Measurements from ENCODE around the gene RPTOR.

Gene RPTOR

DNA sequence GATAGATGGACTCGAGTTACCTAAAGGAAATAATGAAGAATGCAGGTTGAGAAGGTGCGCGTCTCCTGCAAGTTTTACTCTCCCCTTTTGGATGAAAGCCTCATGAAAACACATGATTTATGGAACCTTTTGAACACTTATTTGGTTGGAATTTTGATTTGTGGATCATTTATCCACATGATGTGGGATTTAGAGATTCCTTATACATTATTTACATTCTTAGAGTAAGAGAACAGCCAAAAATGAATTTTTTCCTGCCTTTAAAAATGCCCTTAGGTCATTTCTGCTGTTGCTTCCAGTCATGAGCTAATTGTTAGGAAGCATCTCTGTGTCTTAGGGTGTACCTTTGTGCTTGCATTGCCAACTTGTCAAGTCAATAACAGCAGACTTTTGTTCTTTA is 99.9 kb downstream of the RPTOR start:
- no peak for DNase-seq (ENCODE audit: low read depth)

DNA sequence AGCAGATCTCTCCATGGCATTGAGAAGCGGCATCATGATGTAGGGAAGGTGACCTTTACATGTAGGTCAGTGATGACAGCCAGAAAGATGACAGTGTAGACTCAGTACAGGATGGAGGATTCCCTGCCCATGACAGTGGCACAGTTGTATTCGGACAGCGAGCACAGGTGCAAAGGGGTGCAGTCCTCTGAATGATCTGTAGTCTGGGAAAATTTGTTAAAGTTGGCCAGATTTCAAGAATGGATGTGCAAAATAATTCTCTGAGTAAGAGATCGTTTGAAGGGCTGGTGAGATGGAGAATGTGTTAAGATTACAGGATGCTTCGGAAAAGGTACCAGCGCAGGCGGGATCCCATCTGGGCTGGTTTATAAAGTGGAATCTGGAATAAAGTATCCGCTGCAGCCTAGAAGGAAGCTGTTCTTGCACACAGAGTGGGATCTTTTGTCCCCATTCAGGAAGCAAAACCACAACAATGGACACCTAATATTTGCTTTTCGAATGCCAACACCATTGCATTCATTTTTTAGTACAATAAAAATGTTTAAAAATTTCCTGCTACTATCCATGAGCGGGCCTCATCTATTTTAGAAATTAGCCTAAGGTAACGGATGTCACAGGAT is 101.2 kb downstream of the RPTOR start:
- DNase-seq (ENCODE audit: low read depth), result no peak

DNA sequence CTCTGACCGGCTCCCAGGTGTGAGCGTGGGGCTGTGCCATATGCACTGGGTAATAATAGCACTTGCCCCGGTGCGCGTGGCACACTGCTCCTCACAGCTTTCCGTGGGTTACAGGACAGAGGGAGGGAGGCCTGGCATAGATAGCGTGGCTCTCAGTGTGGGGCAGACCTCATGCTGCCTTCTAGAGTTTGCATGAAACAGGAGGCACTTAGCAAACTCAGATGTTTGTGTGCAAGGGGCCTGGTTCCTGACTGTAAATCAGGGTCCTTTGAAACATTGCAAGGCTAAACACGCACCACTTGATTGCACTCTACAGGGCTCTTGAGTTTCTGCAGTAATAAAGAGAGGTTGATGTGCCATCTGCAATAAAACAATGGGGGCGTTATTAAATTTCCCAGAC is 101.7 kb downstream of the RPTOR start:
- DNase-seq (ENCODE audit: low read depth), result no peak

DNA sequence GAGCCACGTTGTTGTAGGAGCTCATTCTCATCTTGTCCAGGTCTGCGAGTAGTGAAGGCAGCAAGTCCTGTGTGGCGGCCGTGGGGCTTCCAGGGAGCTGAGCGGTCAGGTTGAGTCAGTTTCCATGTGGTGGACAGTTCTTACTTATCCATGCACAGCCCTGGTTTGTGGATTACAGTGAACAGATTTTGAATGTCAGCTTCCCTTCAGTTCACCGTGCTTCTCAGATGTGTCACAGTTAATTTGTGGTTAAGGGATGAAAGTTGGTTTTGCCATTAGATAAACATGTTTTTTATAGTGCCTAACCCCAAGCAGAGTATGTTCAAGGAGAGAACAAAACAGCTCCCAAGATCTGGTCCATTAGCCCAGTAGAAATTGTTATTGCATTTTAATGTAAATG is 103.1 kb downstream of the RPTOR start:
- DNase-seq (ENCODE audit: low read depth), result no peak

DNA sequence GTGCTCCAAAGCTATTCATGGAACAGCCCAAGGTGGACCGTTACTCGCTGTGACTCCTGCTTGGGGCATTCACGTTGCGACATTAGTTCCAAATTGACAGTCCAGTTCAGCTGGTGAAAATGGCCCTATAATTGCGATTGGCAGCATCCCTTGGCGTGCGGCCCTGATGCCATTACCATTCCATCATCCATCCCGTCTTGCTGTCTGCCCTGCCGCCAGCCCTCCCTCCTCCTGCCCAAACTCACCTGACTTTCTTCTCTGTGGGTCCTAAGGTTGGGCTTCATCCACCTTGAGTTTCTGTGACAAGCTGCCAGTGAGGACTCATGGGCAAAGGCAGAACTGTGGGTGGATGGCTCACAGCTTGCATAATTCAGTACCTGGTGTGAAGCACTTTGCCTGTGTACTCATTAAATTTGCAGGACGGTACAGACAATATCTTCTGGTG is 104.6 kb downstream of the RPTOR start:
- no peak for DNase-seq (ENCODE audit: low read depth)

DNA sequence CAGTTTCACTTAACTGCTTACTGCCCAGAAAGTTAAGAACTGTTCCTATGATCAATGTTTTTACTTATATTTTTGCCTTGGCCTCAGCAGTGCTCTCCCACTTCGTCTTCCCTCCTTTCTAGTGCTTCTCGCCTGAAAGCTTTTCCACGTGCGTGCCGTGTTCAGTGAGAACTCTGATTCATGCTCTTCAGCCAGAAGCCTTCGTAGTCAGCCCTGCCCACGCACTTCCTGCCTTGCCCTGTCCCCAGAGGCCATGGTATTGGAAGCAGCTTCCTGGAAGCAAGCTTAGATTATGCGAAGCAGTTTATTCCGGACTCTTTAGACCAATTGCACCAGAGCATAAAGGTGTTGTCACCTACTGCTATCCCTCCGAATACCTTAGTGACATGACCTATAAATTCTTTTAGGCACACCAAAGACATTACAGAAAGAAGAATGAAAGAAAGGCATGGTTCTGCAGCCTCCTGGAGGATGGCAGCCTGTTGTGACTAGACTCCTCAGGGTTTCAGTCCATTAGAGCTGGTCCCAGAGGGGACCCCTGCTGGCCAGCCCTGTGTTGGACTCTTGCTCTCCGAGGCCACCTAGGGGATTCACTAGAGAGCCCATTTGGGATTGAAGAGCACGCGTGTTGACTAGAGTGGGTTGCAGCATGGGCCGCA is 105.2 kb downstream of the RPTOR start:
- peak; percentile 35 for DNase-seq (ENCODE audit: low read depth)

DNA sequence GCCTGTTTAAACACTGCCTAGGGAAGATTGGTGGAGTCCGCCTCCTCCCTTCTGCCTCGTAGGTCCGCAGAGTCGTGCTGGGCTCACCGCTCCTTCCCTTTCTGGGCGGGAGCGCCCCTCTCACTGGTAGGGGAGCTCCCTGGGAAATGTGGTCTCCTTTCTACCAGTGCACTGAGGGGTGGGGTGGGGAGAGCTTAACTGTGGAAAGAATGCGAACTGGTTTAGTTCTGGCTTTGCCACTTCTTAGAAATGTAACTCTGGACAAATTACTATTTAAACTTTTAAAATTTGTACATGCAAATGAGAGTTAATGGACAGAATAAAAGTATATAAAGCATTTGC is 105.7 kb downstream of the RPTOR start:
- no peak for DNase-seq (ENCODE audit: low read depth)

DNA sequence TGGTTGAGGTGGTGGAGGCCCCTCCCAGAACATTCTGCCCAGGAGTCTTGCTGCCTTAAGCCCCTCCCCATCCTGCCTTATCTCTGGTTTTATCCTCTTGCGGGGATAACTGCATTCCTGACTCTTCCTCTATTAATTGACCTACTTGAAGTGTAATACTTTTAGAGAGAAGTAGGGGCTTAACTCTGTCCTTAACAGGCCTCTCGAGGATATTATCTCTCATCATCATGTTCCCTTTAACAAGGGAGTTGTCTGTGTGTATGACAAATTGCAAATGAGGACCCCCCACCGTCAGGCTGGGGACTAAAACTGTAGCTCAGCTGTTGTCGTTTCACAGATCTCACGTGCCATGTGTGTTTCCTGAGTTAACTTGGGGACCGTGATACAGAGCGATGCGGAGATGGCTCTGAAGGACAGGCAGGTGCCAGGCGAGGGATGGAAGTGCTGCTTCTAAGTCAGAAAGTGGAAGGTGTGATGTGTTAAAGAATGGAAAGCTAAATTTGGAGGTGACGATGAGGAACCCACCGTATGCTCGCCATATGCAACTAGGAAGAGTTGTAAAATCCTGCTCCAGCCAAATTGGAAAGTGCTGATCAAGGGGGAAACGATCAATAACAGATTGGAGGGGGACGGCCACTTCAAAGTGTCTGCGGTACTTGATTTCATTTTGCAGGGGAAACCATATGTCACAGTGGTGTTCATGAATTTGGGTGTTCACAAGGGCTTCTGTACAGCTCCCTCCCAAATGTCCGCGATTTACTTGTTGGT is 106.3 kb downstream of the RPTOR start:
- no peak for DNase-seq (ENCODE audit: low read depth)

DNA sequence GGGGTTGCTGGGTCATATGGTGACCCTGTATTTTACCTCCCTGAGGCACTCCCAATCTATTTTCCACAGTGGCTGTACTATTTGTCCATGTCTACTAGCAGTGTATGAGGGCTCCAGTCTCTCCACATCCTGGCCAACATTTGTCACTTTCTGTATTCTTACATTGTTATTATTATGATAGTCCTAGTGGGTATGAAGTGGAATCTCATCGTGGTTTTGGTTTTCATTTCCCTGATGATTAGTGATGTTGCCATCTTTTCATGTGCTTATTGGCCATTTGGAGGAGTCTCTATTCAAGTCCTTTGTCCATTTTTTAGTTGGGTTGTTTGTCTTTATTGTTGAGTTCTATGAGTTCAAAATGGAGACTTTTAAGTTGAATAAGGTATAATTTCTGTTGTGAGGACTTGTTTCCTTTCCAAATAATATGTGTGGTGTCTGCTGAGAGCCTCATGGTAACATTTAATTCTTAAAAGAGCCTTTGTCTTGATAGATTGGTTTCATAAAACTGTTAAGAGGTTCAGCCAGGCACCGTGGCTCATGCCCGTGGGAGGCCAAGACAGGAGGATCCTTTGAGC is 108.2 kb downstream of the RPTOR start:
- no peak for DNase-seq (ENCODE audit: low read depth)

DNA sequence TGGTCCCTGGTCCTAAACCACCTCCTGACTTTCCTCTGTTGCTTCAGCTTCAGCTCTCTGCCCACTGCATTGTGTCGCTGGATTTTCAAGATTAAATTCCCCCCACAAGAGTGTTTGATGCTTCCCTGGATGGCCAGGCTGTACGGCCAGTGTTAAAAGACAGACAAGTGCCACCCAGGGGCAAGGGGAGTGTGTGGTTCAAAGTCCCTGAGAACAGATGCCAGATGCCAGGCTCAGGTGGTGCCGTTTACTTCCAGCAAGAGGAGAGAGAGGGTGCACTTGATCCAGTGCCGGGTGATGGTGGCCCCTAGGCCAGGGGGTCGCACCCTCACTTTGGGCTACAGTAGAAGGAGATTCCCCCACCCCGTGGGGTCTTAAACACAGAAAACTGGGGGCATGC is 109.2 kb downstream of the RPTOR start:
- DNase-seq (ENCODE audit: low read depth), result no peak

DNA sequence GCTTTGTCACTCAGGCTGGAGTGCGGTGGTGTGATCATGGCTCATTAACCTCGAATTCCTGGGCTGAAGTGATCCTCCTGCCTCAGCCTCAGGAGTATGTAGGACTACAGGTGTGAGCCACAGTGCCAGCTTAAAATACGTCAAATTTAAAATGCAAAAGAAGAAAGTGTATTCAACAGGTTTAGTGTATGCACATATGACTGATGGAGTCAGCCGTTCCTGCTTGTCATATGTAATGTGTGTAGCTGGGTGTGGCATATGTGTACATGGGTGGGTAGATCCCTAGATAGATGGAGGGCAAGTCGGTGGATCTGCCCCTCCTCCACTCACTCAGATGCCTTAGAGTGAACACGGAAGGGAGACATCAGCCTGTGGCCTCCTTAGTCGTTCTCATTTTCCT is 111.0 kb downstream of the RPTOR start:
- no peak for DNase-seq (ENCODE audit: low read depth)

DNA sequence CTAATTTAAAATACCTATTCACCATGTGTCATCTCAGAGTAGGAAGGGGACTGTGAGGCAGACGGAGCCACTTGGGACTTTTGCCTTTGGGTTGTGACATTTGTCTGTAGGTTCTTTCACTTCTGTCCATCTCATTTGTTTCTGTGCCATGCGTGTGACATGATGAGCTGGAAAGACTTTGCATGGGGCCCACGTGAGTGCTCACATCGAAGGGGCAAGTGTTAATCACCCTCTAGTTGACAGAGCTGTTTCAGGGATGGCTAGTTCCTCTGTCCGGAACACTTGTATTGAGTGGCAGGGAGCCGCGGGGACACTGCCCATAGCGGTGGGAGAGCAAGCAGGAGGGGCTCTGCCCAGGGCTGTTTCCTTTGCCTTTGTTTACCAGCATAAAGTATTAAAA is 112.0 kb downstream of the RPTOR start:
- DNase-seq (ENCODE audit: low read depth), result no peak

DNA sequence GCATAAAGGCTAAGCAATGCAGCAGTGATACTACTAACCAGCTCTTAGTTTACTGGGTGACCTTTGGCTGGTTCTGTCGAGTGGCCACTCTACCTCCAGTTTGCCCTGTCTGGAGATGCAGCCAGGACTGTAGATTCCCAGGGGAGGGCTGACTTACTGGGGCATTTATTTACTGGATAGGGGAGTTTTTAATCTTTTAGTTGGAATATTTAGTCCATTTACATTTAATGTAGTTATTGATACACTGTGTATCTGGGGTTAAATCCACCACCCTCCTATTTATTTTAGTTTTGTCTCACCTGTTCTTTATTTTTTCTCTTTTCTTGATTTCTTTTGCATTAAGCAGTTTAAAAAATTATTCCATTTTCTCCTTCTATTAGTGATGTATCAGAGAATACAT is 112.9 kb downstream of the RPTOR start:
- DNase-seq (ENCODE audit: low read depth), result no peak

DNA sequence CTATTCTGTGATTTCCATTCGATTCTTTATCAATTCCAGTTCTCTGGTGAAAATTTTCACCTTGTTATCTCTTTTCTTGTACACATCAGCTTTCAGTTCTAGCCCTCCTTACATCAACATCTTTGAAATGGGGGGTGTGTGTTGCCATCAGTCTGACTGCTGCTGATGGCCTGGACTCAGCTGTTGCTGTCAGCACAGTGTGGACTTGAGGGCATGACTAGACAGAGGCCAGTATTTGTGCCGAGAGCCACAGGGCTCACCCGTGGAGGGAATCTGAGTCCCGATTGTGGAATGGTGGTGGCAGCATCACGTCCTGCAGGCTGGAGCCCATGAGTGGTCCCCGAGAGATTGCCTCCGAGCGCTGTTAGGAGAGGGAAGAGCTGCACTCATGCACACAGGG is 114.2 kb downstream of the RPTOR start:
- DNase-seq (ENCODE audit: low read depth), result no peak

DNA sequence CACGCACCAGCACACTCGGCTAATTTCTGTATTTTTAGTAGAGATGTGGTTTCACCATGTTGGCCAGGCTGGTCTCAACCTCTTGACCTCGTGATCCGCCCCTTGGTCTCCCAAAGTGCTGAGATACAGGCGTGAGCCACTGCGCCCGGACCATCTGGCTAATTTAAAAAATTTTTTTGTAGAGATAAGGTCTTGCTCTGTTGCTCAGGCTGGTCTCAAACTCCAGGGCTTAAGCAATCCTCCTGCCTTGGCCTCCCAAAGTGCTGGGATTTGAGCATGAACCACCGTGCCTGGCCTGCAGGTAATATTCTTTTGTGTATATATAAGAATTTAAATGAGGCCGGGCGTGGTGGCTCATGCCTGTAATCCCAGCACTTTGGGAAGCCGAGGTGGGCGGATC is 115.0 kb downstream of the RPTOR start:
- no peak for DNase-seq (ENCODE audit: low read depth)

DNA sequence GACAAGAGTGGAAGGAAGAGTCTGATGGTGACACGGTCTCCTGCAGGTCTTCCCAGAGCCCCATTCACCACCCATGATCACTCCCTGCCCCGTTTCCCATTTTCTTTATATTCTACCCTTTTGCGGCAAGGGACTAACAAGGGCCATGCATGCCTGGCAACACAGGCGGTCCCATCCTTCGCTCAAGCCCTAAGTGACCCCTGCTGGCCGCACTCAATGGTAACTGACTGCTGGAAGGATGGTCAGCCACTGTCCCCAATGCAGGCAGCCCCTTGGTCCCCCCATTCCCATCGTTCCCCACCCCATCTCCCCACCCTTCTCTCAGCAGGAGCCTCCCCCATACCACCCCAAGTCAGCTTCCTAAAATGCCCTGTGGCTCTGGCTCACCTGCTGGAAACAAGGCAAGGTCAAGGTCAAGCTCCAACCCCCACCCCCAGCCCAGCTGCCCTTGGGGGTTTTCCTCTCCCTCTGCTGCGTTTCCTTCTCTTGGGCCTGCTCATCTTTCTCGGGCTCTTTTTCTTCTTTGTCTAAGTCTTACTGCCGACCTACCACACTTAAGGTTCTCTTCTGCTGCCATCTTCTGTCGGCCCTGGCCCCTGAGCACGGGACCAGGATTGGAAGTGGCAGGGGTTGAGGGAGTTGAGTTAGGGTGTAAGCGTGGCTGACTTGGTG is 116.0 kb downstream of the RPTOR start:
- DNase-seq (ENCODE audit: low read depth), result no peak

DNA sequence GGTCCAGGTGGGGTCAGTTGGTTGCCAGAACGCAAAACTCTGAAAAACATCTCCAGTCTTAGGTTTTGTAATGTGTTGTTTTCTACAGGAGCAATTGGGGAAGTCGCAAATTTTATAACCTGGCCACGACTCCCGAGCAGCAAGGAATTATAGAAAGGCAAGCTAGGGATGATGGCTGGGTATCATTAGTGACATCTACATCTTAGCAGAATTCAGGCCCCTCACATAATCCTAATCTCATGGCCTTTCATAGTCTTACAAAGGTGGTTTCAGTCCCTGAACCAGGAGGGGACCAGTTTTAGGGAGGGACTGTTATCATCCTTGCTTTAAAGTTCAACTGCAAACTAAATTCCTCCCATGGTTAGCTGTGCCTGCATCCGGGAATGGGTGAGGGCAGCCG is 117.9 kb downstream of the RPTOR start:
- DNase-seq (ENCODE audit: low read depth), result no peak

DNA sequence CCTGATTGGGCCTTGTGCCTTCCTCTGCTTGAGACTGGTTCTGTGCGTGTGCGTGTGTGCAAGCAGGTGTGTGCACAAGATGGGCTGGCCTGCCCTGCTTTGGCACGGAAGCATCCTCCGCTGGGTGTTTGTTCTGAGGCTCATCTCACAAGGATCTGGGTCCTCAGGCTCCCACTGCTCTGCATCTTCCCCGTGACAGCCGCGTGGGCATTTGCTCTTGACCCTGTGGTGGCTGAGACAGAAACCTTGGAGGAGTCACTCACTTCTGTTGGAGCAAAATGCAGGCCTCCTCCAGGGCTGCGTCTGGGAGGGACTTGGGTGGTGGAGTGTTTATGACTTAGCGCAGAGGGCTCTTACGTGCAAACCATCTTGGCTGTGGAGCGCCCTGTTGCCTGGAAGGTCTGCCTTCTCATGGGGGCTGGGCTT is 119.2 kb downstream of the RPTOR start:
- no peak for DNase-seq (ENCODE audit: low read depth)

DNA sequence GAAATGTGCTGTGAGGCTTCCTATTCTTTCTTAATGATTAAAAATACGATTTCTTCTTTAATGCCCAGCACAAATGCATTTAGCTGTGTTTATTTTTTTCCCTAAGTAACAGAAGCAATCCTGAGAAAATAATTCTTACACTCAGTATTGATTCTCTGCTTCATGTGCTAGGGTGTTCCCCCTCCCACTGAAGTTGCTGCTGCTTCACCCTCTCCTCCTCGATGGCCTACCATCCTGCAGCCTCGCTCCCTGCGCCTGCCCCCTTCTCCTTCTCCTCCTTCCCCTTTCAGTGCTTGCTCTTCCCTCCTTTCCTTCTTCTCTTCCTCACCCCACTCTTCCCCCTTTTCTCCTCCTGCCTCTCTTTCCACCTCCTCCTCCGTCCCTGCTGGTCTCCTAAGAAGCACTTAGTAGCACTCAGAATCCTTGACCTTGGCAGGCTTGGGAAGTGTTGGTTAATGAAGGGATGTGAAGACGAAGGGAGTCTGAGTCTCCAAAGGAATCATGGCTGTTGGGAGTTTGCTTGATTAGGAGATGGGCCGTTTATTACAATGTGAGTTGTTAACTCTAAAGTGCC is 119.7 kb downstream of the RPTOR start:
- no peak for DNase-seq (ENCODE audit: low read depth)

DNA sequence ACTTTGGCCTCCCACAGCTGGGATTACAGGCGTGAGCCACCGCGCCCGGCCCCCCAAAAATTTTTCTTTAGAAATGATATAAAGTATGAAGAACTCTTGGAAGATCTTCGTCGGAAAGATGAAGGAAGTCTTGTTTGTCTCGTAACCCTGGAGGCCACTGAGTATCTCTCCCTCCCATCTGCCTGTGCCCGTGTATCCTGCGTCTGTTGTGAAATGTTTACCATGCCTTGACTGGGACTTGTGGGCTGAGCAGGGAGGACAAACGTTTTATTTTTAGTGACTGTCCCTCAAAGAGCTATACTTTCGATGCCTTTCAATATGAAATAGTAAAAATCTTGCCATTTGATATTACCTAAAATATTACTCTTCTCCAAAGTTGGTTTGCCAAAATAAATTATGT is 121.2 kb downstream of the RPTOR start:
- DNase-seq (ENCODE audit: low read depth), result no peak

DNA sequence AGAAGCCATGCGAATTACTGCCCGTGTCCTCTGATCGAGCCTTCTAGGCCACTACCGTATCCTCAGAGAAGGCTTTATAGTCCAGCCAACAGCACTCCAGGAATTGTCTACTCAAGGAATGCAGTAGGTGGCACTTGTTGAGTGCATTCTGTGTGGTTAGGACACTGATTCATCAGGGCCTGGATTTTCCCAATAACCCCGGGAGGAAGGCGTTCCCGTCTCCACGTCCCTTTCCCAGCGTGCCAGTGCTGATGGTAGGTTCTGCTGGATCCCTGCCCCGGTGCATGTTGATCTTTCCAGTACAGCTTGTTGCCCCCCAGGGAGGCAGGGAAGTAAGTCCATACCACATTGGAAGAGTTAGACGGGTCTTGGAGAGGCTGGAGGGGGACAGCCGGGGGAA is 122.2 kb downstream of the RPTOR start:
- no peak for DNase-seq (ENCODE audit: low read depth)

Measured in stimulated activated CD8-positive, alpha-beta memory T cell treated with anti-CD3 and anti-CD28 coated beads, Interleukin-12 subunit alpha, Interleukin-12 subunit beta, amount 100 ng/mL, for 1 hour (primary cell).